Right lobe of liver (tissue), 6 donors: ENCODE results near the gene LMO4. TPM values are rescaled to one million over a fixed set of nuclear protein-coding genes. Genes with fewer than 3 reads are reported as not detected.
A peak's percentile ranks its signal among the peaks of the same experiment; 100 is the strongest.

ENCODE experiments used
- ATAC-seq, 4 donors: fragments of 200-7000 bp; cut with Tn5 transposase; one replicate each; pipeline ENCODE4 v1.9.1; 2020; ENCODE audit warnings: mild to moderate bottlenecking in 4 of 4, moderate library complexity in 4 of 4
- DNase-seq, 3 donors: peaks; one replicate each; pipeline ENCODE4 v3.0.0-alpha.2; 2020
- H3K27ac ChIP-seq, 3 donors: fragments of 200-600 bp; one replicate each; pipeline ENCODE4 v1.8.0; 2022
- H3K27me3 ChIP-seq, 2 donors: fragments of 200-600 bp; one replicate each; pipeline ENCODE4 v1.8.0; 2022
- H3K36me3 ChIP-seq, 4 donors: fragments of 200-600 bp; sonication (generic) in 1 of 4; one replicate each; pipeline versions ENCODE4 v1.5.1 to v1.8.0; 2017 to 2022; ENCODE audit warnings: control low read depth in 1 of 4
- H3K4me1 ChIP-seq, 4 donors: fragments of 200-600 bp; sonication (generic) in 1 of 4; one replicate each; pipeline versions ENCODE4 v1.5.1 to v1.8.0; 2017 to 2022; ENCODE audit warnings: control low read depth in 1 of 4
- H3K4me3 ChIP-seq, 3 donors: fragments of 200-600 bp; one replicate each; pipeline ENCODE4 v1.8.0; 2022
- H3K9me3 ChIP-seq, 4 donors: fragments of 200-600 bp; sonication (generic) in 1 of 4; one replicate each; pipeline versions ENCODE4 v1.5.1 to v1.8.0; 2017 to 2022; ENCODE audit warnings: control low read depth in 1 of 4
- POLR2A ChIP-seq: fragments of 450-650 bp; IDR thresholded peaks from one replicate; pipeline ENCODE4 v1.6.1; 2017; ENCODE audit warnings: antibody characterized with exemption, mild to moderate bottlenecking
- WGBS: methylation state at CpG from one replicate; pipeline ENCODE4 v1.1.6; 2018; ENCODE audit warnings: low coverage, low lambda C conversion rate; ENCODE audit not compliant: insufficient coverage; ENCODE audit errors: missing lambda C conversion rate; 5-methylcytosine and 5-hydroxymethylcytosine counted together
- intact Hi-C, 2 donors: fragments of 100-400 bp; cut with DNase I; formaldehyde crosslinking; loops; one replicate each; pipeline versions ENCODE4 v1.11.2 to v1.14.1; 2022
- total RNA-seq, 6 experiments: library from RNA; depleted of rRNA in 2 of 6; stranded (reverse); fragments of >200 nt in 2 of 6; fragmentation: NEBNext Ultra II Directional in 3 of 6; extraction: Animal tissue kit (Norgen Biotek cat#: 25700) in 3 of 6; gene quantifications; one replicate each; pipeline versions ENCODE4 v1.1.0 to v1.2.4, GENCODE V29; 2016 to 2023
- TF ChIP-seq, protein P1 (sequence below), 4 donors: fragments of 200-600 bp in 3 of 4; fragments of 450-650 bp in 1 of 4; IDR thresholded peaks; one replicate each; pipeline versions ENCODE4 v1.5.1 to v1.8.0; 2016 to 2022; ENCODE audit warnings: antibody characterized with exemption in 4 of 4, mild to moderate bottlenecking in 2 of 4
- donor health status: DM: no; HTN: yes; CAD: no.
- donor health status: DM: no; HTN: no; CAD: no.
- donor health status: DM: no; HTN: no; CAD: no.
- donor health status: DM: no; HTN: yes; CAD: no.
- donor health status: DM: no; HTN: yes; CAD: no.

Gene LMO4
- total RNA-seq, 6 experiments from 2014 or later = 12.9 to 18.1 (median 15.4) TPM

DNA sequence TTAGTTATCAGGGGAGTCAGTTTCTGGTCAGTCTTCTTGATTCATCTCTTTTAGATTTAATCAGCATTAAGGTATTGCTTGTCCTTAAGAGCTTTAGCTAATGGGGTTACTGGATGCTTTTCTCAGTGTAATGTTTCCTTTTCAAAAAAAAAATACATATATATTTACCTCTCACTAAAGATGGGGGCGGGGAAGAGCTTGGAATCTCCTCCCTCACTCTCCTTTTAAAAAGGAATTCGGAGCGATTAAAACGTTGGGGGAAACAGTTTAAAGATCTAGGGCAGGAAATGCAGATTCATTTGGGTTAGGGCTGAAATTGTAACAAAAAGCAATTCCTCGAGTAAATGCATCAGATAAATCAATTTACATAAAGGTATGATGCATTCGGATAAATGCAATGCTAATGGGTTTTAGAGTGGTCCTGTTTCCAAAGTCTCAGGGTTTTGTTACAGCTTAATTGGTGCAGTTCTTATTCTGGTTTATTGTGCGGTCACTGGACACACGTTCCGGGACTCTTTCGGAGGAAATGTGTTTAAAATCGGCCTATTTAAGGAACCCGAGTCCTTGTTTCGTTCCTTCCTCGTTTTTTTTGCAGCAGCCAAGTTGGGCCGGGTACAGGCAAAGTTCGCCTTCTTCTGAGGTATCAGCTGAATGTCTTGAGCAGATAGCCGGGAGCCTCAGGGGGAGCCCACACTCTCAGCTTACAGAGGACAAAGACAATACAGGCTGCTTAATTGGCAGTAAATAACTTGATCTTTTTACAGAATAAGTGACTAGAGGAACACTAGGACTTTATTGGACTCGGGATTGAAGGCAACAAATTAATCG is 1.6 kb downstream of the LMO4 start:
- 2% methylated on average over 19 of the region's 19 CpGs for WGBS
- no peaks in the 10 kb centered on the region for H3K9me3 ChIP-seq
- peak overlapping the region; percentile 52 to 80 (median 75) for H3K4me3 ChIP-seq
- ATAC-seq (no peak), DNase-seq (no peak)
- TF ChIP-seq, protein P1, sequence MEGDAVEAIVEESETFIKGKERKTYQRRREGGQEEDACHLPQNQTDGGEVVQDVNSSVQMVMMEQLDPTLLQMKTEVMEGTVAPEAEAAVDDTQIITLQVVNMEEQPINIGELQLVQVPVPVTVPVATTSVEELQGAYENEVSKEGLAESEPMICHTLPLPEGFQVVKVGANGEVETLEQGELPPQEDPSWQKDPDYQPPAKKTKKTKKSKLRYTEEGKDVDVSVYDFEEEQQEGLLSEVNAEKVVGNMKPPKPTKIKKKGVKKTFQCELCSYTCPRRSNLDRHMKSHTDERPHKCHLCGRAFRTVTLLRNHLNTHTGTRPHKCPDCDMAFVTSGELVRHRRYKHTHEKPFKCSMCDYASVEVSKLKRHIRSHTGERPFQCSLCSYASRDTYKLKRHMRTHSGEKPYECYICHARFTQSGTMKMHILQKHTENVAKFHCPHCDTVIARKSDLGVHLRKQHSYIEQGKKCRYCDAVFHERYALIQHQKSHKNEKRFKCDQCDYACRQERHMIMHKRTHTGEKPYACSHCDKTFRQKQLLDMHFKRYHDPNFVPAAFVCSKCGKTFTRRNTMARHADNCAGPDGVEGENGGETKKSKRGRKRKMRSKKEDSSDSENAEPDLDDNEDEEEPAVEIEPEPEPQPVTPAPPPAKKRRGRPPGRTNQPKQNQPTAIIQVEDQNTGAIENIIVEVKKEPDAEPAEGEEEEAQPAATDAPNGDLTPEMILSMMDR (IDR thresholded peaks at IDR 0.05) = no peak
- TF ChIP-seq POLR2A = no peak
- no peaks in the 10 kb centered on the region for H3K36me3 ChIP-seq
- peaks cover 0 to 32% (median 10%) of the 10 kb centered on the region in 4 donors for H3K4me1 ChIP-seq
- H3K27me3 ChIP-seq = no peaks in the 10 kb centered on the region
- peak overlapping the region; percentile 93 to 94 (median 94) for H3K27ac ChIP-seq
- intact Hi-C loops = no loop called here

DNA sequence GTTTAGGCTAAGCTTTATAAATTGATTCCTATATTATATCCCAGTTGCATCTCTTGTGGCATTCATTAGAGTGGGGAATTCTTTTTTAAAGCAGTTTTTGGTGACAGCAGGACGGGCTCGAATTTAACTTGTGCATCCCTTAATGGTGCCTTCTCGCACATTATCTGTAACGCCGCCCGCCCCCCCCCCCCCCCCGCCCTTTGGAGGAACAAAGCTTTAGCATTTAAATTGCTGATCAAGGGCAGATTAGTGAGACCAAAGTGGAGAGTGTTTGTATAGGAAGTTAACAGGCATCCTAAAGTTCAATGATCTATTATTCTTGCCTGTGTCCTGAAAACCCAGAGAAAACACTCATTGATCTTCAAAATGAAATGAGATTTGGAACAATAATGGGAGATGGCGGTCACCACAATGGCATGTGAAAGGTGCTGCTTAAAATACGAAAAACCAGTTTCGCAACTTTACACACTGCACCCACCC is 2.2 kb downstream of the LMO4 start:
- WGBS = 0% methylated on average over 10 of the region's 10 CpGs
- intact Hi-C loops = no loop called here
- Histone ChIP-seq H3K4me1 (peaks cover 0 to 37% (median 12%) of the 10 kb centered on the region in 4 donors), H3K27ac (peak overlapping the region; percentile 93 to 94 (median 94)), H3K4me3 (peak overlapping the region; percentile 63 to 80 (median 75)), H3K36me3 (no peaks in the 10 kb centered on the region), H3K9me3 (no peaks in the 10 kb centered on the region), H3K27me3 (no peaks in the 10 kb centered on the region)
- TF ChIP-seq, protein P1 (IDR thresholded peaks at IDR 0.05) = no peak
- no peak for TF ChIP-seq POLR2A
- ATAC-seq = no peak
- DNase-seq = no peak

DNA sequence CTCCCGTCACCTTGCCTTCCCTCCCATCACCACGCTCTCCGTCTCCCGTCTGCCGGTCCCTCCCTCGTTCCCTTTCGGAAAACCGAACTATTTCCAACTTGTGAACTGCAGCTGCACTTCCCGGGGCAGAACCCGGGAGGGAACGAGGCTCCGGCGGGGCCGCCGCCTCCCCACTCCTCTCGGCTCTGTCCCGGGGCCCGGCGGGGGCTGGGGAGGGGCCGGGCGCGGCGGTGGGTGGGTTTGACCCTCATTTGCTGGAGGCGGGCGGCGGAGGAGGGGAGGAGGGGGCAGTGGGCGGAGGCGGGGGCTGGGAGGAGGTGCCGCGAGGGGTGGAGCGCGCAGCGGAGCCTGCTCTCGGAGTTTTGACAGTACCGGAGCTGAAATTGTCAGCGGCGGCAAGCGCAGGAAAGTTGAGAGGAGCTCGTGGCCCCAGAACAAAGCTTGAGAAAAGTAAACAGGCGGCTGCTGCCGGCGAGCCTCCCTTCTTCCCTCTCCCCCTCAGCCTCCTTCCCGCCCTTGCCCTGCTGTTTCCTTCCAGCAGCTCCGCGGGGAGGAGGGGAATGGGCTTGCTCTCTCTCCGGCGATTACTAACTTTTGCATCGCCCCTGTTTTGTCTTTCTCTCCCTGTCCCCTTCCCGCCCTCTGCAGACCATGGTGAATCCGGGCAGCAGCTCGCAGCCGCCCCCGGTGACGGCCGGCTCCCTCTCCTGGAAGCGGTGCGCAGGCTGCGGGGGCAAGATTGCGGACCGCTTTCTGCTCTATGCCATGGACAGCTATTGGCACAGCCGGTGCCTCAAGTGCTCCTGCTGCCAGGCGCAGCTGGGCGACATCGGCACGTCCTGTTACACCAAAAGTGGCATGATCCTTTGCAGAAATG is 2.9 kb downstream of the LMO4 start:
- Histone ChIP-seq H3K9me3 (no peaks in the 10 kb centered on the region), H3K4me1 (peaks cover 0 to 42% (median 14%) of the 10 kb centered on the region in 4 donors), H3K27ac (peak overlapping the region; percentile 66 to 75 (median 71)), H3K27me3 (no peaks in the 10 kb centered on the region), H3K36me3 (no peaks in the 10 kb centered on the region), H3K4me3 (peak overlapping the region; percentile 63 to 75 (median 63))
- peak; percentile 51 to 71 (median 54) for ATAC-seq
- TF ChIP-seq, protein P1 (IDR thresholded peaks at IDR 0.05) = no peak
- peak; percentile 24 for TF ChIP-seq POLR2A
- WGBS = under 1% methylated on average over 38 of the region's 65 CpGs
- peak; percentile 89 to 91 (median 90) for DNase-seq
- intact Hi-C loops = no loop called here

DNA sequence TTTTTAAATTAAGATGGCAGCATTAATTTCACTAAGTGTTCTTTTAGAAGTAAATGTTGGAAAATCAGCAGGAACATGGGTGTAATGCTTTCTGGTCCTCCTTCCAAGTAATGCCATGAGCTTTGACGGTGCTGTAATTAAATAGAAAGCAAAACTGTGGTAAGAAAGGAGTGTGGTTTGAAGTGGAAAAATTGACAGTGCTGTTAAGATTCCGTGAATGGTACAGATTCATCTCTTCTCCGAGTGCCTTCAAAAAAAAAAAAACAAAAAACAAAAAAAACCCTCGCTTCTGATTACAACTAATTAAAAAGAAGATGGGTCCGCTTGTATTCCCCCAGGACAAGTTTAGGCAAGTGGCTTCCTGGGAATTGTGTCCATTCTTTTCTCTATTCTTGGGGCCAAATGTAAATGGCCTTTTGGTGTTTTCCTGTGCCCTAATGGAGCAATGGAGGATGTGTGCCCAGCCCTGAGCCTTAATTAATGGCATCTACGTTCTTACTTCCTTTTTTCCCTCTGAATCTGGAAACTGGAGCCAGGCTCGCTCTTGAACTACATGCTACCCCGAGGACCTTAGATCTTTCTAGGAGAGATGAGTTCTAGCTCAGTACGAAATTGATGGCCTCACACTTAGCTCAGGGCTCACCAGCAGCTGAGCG is 5.1 kb downstream of the LMO4 start:
- intact Hi-C loops = no loop called here
- no peak for DNase-seq
- no peaks in the 10 kb centered on the region for H3K9me3 ChIP-seq
- TF ChIP-seq, protein P1 (IDR thresholded peaks at IDR 0.05) = no peak
- TF ChIP-seq POLR2A = no peak
- peak overlapping the region in 2 of 3 donors; percentile 72 to 76 for H3K27ac ChIP-seq
- H3K4me1 ChIP-seq = peaks cover 0 to 46% (median 14%) of the 10 kb centered on the region in 4 donors
- H3K4me3 ChIP-seq = no peak overlapping the region
- WGBS = 55% methylated on average over 10 of the region's 10 CpGs
- peaks cover 0 to under 1% (median 0%) of the 10 kb centered on the region in 4 donors for H3K36me3 ChIP-seq
- no peaks in the 10 kb centered on the region for H3K27me3 ChIP-seq
- no peak for ATAC-seq
